ENCODE results near the gene PIWIL4.

DNA sequence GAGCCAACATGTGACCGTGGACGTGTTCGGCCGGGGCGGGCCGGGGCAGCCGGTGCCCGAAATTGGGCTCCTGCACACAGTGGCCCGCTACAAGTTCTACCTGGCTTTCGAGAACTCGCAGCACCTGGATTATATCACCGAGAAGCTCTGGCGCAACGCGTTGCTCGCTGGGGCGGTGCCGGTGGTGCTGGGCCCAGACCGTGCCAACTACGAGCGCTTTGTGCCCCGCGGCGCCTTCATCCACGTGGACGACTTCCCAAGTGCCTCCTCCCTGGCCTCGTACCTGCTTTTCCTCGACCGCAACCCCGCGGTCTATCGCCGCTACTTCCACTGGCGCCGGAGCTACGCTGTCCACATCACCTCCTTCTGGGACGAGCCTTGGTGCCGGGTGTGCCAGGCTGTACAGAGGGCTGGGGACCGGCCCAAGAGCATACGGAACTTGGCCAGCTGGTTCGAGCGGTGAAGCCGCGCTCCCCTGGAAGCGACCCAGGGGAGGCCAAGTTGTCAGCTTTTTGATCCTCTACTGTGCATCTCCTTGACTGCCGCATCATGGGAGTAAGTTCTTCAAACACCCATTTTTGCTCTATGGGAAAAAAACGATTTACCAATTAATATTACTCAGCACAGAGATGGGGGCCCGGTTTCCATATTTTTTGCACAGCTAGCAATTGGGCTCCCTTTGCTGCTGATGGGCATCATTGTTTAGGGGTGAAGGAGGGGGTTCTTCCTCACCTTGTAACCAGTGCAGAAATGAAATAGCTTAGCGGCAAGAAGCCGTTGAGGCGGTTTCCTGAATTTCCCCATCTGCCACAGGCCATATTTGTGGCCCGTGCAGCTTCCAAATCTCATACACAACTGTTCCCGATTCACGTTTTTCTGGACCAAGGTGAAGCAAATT, 21.7 kb upstream of the PIWIL4 start:
- TF ChIP-seq, protein P1, sequence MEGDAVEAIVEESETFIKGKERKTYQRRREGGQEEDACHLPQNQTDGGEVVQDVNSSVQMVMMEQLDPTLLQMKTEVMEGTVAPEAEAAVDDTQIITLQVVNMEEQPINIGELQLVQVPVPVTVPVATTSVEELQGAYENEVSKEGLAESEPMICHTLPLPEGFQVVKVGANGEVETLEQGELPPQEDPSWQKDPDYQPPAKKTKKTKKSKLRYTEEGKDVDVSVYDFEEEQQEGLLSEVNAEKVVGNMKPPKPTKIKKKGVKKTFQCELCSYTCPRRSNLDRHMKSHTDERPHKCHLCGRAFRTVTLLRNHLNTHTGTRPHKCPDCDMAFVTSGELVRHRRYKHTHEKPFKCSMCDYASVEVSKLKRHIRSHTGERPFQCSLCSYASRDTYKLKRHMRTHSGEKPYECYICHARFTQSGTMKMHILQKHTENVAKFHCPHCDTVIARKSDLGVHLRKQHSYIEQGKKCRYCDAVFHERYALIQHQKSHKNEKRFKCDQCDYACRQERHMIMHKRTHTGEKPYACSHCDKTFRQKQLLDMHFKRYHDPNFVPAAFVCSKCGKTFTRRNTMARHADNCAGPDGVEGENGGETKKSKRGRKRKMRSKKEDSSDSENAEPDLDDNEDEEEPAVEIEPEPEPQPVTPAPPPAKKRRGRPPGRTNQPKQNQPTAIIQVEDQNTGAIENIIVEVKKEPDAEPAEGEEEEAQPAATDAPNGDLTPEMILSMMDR (IDR thresholded peaks at IDR 0.05; ENCODE audit: low read length), result no peak
- TF ChIP-seq EZH2 (optimal IDR thresholded peaks at IDR 0.05; ENCODE audit: low read depth, low read length) (no peak), EZH2phosphoT487 (IDR thresholded peaks at IDR 0.05; ENCODE audit: low read length) (no peak)

Data from MM.1S (cell line).